Activated CD4-positive, CD25-positive, alpha-beta regulatory T cell (primary cell): ENCODE results near the gene C6orf163.
"Not testable (repeated sequence)": the region's sequence is repeated elsewhere in the genome, so short reads cannot be mapped to it uniquely, and the experiment has no call there.

ENCODE experiments used
- DNase-seq, 4 experiments: peaks; one replicate each; lab custom pipeline; 2025; lab: John Stamatoyannopoulos, UW

Gene C6orf163

DNA sequence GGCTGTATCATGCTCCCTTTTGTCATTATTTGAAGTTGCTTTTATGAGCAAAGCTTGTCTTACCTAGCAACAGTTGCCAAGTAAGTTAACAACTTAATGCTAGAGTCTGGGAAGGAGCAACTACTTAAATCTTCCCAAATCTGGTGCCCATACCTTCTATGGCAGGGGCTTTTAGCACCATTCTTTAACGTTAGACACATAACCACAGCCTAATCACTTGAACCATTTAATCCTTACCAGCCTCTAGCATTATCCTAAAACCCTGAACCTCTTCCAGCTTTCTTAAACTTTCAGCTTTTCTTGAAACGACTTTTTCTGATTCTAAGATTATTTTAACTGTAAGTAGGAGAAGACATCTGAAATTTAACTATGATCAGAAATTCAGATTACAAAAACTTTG lies at the start of gene C6orf163:
C6orf163 (plus strand) TSS at position 83 of the 400 bp plus-strand sequence; CDS start at position 370, 287 bp downstream.
- no peak for DNase-seq

DNA sequence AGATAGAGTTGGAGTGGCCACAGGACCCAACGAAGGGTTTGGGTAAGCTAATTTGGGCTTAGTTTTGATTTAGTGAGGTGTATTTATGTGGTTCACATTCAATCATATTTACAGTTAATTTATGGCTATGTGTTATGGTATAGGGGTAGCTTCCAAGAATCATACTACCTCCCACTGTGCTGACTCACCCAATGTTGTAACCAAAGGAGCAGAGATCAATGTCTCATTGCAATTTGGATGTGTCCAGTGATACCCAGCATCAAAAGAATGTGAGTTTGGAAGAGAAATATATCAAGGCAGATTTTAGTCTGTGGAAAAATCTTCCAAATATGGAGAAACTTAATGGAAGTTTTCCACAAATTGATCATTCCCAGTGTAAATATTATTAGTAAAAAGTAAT lies 47.5 kb upstream of the C6orf163 start:
- DNase-seq: no peak

DNA sequence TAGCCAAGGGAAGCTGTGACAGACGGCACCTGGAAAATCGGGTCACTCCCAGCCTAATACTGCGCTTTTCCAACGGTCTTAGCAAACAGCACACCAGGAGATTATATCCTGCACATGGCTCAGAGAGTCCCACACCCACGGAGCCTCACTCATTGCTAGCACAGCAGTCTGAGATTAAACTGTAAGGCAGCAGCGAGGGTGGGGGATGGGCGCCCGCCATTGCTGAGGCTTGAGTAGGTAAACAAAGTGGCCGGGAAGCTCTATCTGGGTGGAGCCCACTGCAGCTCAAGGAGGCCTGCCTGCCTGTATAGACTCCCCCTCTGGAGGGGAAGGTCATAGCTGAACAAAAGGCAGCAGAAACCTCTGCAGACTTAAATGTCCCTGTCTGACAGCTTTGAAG lies 43.3 kb upstream of the C6orf163 start:
- DNase-seq: not testable (repeated sequence)

DNA sequence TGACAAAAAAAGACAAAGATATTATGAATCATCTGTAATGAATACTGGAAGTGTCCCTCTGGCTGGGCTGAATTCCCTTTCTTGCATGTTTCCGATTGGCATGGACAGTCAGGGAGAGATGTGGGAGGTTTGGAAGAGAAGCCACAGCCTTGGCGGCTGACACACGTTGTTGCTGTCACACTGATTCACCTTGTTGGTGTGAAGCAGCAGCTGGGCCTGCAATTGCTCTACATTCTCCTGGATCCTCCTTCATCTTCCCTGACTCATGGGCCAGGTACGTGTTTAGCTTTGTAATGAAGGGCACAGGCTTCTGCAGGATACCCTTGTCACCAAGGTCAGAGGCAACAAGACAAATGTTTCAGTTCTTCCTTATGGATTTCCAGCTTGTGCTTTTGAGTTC lies 35.6 kb upstream of the C6orf163 start:
- DNase-seq: no peak

DNA sequence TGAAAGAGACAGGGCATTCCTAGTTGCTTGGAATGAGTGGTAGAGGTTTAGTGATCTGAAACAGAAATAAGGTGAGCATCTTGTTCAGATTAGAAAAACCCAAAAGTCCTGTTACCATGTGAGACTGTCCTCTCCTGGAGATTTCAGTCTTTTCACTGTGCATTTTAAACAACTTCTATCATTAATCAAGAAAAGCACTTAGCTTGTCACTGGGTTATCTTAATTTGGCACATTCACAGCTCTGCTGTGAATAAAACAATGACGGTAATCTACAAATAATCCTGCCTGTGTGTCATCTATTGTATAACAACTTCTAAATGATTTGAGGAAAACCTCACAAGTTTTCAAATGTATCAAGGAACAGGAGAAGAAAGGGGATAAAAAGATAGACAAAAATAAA lies 31.8 kb upstream of the C6orf163 start:
- DNase-seq: no peak

DNA sequence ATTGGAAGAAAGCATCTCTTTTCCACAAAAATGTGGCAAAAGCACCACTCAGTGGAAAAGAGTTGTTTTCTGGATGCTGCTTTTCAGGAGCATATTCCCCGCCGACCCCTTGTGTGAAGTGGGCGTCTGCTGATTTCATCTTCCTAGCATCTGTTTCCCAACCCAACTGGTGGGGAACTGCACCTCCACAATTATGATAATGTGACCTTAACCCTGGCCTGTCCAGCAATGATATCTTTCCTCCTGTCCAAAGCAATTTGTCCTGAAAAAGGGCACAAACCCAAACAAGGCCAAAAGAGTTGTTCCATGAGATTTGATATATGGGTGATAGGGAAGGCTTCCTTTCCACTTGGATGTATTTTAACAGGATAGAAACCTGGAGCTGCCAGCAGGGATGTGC lies 29.5 kb upstream of the C6orf163 start:
- no peak for DNase-seq

DNA sequence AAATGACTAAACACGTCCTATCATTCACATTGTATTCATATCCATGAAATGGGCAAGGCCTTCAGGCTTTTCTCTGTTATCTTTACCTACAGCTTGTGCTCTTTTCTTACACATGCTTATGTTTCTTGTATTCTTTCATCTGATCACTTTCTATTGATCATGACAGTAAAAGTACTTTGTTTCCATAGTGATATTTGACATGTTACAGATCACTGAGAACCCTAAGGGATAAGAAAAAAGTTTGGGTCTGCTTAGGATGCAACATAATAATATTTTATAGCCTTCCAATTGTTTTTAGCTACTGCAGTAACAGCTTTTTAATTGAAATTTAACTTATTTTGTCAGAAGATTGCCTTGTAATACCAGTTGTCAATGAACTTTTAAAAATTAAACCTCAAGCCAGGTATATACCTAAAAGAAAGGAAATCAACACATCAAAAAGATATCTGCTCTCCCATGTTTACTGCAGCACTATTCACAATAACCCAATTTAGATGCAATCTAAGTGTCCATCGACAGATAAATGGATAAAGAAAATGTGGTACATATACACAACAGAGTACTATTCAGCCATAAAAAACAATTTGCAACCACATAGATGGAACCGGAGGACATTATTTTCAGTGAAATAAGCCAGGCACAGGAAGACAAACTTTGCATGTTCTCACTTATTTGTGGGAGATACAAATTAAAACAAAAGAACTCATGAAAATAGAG lies 25.2 kb upstream of the C6orf163 start:
- no peak for DNase-seq

DNA sequence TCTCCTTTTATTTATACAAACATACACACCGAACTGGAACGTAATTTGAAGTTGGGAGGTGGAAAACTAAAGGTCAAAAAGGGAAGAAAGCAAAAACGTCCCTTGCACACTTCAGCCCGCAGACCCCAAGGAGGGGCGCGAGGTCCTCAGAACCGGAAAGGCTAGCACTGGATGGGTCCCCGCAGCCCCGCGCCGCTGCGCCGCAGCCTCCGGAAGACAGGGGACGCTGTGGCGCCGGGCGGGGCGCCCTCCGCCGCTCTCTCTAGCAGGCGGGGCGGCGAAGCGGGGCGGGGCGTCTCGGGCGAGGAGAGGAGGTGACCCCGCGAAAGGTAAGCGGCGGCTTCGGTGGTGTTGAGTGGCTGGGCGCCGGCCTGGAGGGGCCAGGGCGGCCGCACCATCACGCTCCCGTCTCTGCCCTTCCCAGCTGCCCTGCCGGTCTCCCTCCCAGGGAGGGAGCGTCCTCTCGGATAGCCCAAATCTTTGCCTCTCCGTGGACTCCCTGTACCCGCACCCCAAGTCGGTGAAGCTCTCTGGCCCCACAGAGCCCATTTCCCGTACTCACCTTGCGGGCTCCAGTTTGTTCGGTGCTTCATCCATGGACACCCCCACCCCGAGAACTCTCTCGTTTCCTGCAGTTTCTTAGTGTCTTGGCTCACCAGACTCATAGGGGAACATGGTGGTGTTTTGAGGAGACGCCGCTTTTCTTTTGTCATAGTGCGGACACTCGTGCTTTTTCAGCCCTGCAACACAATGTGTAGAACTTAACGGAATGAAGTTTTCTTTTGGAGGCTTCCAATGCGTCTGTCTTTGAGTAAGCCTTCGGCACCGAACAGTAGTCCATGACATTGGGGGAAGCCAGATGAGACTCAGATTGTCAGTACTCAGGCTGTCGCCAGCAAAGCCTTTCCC lies 22.1 kb upstream of the C6orf163 start, which contains the start of gene SMIM8:
SMIM8 (plus strand) TSS at position 285 of the 909 bp plus-strand sequence. CDS start 14,444 bp downstream, outside the sequence.
- DNase-seq: peak; percentile 73 to 81 (median 78)

DNA sequence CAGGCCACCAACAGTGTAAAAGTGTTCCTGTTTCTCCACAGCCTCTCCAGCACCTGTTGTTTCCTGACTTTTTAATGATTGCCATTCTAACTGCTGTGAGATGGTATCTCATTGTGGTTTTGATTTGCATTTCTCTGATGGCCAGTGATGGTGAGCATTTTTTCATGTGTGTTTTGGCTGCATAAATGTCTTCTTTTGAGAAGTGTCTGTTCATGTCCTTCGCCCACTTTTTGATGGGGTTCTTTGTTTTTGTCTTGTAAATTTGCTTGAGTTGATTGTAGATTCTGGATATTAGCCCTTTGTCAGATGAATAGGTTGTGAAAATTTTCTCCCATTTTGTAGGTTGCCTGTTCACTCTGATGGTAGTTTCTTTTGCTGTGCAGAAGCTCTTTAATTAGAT lies 20.7 kb upstream of the C6orf163 start:
- DNase-seq: not testable (repeated sequence)

DNA sequence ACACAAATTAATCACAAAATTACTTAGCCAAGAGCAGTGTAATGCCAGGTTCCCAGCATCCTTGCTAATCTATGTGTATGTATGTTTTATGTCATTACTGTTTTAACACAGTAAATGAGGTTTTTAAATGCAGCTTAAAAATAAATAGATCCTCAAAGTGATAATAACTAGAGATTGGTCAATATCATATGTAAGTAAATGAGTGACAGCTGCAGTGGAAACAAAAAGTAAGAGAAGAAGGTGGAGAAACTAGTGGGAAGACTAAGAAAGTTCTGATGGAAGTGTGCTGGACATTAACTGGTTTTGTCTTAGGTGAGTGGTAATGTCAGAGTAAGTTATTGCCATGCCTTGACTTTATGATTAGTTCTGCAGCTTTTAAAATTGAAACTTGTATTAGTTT lies 13.7 kb upstream of the C6orf163 start:
- no peak for DNase-seq

DNA sequence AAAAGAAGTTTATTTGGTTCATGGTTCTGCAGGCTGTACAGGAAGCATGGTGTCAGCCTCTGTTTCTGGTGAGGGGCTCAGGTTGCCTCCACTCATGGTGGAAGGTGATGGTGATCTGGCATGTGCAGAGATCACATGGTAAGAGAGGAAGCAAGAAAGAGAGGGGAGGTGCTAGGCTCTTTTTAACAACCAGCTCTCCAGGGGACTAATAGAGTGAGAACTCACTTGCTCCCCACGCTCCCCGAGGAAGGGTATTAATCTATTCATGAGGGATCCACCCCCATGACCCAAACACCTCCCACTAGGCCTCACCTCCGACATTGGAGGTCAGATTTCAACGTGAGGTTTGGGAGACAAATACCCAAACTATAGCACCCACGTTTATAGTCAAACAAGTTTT lies 11.6 kb upstream of the C6orf163 start:
- DNase-seq: no peak

DNA sequence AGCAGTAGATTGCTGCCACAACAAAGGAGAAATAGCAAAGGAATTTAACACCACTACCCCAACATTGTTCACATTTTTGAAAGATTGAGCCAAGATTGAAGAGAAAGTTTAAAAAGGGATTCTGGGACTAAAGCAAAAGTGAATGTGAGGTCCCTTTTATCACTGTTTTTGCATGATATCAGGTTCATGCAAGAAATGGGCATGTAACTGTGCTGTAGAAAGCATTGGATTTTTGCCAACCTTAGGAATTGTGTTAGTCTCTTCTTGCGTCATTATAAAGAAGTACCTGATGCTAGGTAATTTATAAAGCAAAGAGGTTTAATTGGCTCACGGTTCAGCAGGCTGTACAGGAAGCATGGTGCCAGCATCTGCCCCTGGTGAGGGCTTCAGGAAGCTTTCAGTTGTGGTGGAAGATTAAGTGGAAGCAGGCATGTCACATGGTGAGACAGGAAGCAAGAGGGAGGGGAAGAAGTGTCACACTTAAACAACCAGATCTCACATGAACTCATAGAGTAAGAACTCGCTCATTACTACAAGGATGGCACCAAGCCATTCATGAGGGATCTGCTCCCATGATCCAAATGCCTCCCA lies 10.9 kb upstream of the C6orf163 start:
- no peak for DNase-seq

DNA sequence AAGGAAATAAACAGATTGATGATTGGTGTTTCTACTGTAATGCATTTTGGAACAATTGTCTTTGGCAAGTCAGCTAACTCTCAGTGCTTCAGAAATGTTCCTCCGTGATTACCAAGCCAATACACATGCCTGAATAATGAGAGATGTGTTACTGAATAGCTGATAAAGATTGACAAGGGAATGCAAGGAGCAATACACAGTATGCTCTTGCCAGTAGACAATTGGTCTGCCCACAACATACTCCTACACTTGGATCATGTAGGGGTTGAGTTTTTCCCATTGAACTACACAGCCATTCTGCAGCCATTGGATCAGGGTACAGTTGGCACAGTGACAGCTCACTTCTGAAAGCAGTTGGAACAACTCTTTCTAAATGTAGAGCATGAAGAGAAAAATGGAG lies 9.9 kb upstream of the C6orf163 start:
- no peak for DNase-seq

DNA sequence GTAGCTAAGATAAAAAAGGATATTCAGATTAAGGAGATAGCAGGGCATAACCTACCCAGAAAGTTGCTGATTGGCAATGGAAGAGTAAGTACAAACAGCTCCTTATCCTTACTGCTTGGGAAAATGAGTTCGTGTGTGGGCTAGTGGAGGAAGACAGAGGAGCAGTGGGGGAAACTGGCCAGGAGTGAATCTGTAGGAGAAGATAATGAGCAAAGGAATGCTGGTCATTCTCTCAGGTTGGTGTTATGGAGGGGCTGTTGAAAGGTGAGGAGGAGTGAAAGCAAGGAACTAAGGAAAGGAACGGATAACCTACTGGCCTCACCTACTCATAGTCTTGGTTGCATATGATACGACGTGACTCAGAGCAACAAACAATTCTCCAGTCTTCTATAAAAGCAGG lies 8.2 kb upstream of the C6orf163 start:
- DNase-seq: no peak

DNA sequence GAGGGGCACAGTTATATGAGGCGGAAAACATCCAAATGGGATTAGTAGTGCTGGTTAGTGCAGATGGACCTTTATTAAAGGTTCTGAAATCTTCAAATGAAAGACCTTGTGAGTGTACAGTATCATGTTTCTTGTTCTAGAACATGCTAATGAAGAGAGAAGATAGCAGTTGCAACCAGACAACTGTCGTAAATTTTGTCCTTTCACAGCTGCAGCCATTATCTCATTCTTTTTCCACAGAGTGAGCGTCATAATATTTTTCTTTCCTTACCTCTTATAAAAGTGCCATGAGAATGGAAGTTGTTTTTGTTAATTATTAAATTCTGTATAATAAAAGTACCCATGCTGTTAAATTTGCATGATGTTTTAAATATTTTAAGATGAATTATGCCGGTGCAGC lies 4.4 kb upstream of the C6orf163 start:
- DNase-seq: no peak

DNA sequence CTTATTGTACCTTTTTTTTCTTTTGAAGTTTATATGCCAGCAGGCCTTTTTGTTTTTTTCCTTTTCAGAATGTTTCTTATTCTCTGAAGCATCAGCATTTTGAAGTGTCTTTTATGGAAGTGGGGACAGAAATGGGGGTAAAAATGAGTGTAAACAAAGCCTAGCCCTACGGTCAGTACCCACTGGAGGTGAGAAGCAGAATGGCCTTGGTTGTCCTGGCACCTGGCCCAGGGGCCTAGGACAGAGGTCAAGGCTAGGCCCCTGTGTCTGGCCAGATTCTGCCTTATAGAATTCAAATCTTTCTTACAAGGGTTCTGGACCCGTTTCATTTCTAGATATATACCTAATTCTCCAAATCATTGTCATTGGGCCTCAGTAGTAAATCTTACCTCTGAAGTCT lies 3.5 kb upstream of the C6orf163 start:
- DNase-seq: no peak

DNA sequence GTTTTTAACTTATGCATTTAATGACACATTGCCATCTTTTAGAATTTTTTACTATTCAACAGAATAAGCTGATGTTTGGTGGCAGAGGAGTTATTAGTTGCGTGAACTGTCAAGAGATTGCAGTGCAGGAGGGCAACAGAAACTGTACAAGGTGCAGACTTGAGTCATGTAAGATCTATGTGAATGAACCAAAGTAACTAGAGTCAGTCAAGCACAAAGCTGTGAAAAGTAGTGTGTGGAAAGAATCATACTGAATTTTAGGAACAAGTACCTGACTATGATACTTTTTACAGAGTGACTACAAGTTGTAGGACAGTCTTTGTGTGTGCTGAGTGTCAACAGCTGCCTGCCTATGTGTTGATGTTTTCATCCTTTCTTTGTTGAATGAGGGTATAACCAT lies 2.7 kb upstream of the C6orf163 start:
- DNase-seq: no peak

DNA sequence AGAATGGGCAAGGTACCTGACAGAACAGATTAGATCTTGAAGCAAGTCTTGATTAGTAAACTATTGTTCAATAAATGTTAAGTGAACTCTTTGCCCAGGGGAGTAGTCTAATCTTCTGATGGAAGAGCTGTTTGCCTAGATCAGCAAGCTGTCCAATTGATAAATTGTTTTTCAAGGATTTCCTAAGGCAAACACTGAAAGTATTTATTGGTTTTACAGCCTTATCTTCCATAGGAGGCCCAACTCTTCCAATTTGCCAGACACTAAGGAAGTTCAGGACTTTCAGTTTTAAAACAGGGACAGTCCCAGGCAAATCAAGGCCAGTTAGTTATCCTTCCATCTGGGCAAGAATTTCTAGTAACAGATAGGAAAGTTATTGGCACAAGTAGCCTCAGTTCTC lies 1.8 kb upstream of the C6orf163 start:
- DNase-seq: no peak

DNA sequence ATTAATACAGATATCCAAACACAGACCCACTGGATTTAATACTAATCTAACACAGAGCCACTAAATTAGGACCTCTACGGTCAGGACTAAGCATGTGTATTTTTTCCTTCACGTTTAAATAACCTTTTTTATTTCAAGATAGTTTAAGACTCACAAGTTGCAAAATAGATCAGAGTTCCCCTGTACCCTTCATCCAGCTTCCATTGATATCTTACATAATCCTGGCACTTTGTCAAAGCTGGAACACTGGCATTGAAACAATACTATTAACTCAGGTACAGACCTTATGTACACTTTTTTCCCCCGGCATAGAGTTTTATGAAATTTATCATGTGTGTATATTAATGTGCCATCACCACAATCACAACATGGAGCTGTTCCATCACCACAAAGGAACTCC lies 2.1 kb downstream of the C6orf163 start:
- no peak for DNase-seq

DNA sequence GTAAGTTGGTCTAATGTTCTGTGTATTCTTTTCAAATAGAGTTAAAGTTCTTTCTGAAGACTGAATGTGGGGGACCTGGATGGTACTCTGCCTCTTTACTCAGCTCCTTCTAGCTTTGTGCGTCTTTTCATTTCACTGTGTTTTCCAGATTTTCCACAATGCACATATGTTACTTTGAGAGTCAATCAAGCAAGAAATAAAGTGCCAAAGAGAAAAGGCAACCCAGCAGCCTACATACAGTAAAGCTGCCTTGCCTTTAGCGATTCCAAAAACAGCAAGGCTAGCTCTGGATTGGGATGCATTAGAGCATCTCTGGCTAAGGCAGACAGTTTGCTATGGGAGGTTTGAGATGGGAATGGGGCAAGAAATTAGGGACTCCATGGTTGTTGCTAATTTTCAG lies 5.3 kb downstream of the C6orf163 start:
- no peak for DNase-seq

DNA sequence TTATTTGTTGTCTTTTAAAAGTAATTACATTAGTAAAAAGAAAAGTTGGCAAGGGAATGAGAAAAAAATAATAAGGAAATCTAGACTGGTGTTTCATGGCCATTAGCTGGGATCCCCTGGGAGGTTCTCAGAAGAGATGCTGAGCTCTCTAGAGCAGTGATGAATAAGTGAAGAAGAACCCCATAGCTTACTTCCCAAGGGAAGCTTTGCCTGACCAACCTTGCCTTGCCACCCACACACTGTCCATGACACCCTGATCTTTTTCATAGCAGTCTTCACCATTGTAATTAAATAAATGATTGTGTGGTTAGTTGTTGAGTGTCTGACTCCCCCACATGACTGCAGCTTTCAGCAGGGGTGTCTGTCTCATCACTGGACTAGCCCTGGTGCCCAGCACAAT lies 5.9 kb downstream of the C6orf163 start:
- no peak for DNase-seq

DNA sequence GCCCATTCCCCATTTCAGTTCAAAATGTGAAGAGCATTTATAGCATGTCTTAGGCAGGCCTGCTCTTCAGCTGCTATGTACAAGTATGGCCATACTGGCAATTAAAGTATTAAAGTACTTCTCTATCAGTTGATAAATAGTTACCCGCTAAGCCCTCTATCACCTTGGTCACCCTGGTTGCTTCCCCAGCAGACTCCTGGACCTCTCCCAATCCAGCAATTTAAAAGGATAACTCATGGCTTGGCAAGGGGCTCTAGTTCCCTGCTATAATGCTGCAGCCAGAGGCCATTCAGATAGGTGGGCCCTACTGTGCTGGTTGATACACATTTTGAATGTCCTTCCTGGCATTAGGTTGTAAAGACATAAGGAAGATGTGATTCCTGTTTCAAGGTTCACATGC lies 7.0 kb downstream of the C6orf163 start:
- no peak for DNase-seq

DNA sequence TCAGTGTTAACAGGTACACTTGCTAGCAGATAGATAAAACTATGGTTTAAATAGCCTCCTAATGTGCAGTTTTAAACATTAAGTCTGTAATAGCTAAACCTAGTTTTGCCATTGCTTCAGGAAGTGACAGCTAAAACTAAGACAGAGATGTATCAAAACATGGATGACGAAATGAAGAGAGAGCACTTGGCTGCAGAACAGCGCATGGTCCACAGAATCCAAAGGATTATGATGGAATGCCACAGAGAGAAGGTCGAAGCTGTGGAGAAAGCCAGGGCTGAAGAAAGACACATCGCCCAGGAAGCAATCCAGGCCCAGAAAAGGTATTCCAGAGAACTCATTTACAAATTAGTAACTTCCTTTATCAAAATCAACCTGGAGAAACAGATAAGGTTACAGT lies 11.6 kb downstream of the C6orf163 start:
- no peak for DNase-seq
